Stomach (tissue), 4 donors: Measurements from ENCODE around the gene GSX2.

ENCODE experiments used
- CTCF ChIP-seq, 7 experiments: fragments of 450-650 bp in 4 of 7; fragments of 200-600 bp in 3 of 7; sonication (generic) in 3 of 7; IDR thresholded peaks; one replicate each; pipeline ENCODE4 v1.5.1; 2016 to 2019; ENCODE audit warnings: antibody characterized with exemption in 7 of 7, control low read depth in 2 of 7, mild to moderate bottlenecking in 1 of 7
- EP300 ChIP-seq: sonication (generic); formaldehyde crosslinking; IDR thresholded peaks from one replicate; pipeline ENCODE4 v1.6.1; 2017; ENCODE audit warnings: antibody characterized with exemption
- POLR2A ChIP-seq, 4 donors: fragments of 450-650 bp; IDR thresholded peaks; one replicate each; pipeline ENCODE4 v1.6.1; 2016; ENCODE audit warnings: antibody characterized with exemption in 4 of 4, control low read depth in 2 of 4, mild to moderate bottlenecking in 1 of 4, moderate library complexity in 1 of 4
- POLR2AphosphoS5 ChIP-seq, 3 donors: sonication (generic); formaldehyde crosslinking; IDR thresholded peaks; one replicate each; pipeline ENCODE4 v1.6.1; 2016; ENCODE audit warnings: antibody characterized with exemption in 3 of 3

GRCh38 chr4:54065282-54066087 lies 34.5 kb upstream of the GSX2 start:
- TF ChIP-seq CTCF (IDR thresholded peaks at IDR 0.05) = no peak
- no peak for TF ChIP-seq POLR2A (IDR thresholded peaks at IDR 0.05)
- TF ChIP-seq POLR2AphosphoS5 (IDR thresholded peaks at IDR 0.05) = no peak
- TF ChIP-seq EP300 = no peak
